Natural killer cell treated with Interleukin-12 subunit alpha and Interleukin-12 subunit beta and Interleukin-15 and Interleukin-18, amount 100 ng/mL, for 72 hours (primary cell): ENCODE measurements around the gene ATP13A2. TPM values are rescaled to one million over a fixed set of nuclear protein-coding genes. Genes with fewer than 3 reads are reported as not detected.

ENCODE experiments used
- ATAC-seq, 2 donors: fragments of 150-1000 bp; cut with Tn5 transposase in 1 of 2; sonication (Bioruptor Pico), chemical (Tn5 transposase) in 1 of 2; 2 replicates each; pipeline ENCODE4 v1.10.0; 2021
- DNase-seq: peaks from one replicate; pipeline ENCODE4 v3.0.0; 2022; ENCODE audit warnings: low spot score
- H3K27ac Mint-ChIP-seq, 2 donors: 1 replicate in 1 of 2; 2 replicates in 1 of 2; pipeline ENCODE4 v1.8.0; 2022; ENCODE audit warnings: mixed read lengths in 2 of 2, mild to moderate bottlenecking in 1 of 2, moderate library complexity in 1 of 2
- H3K27me3 Mint-ChIP-seq, 2 donors: 1 replicate in 1 of 2; 2 replicates in 1 of 2; pipeline ENCODE4 v1.8.0; 2022; ENCODE audit warnings: mixed read lengths in 2 of 2
- H3K36me3 Mint-ChIP-seq: one replicate; pipeline ENCODE4 v1.8.0; 2022; ENCODE audit warnings: mixed read lengths
- H3K4me1 Mint-ChIP-seq, 2 donors: 1 replicate in 1 of 2; 2 replicates in 1 of 2; pipeline ENCODE4 v1.8.0; 2022; ENCODE audit warnings: low read depth in 2 of 2, mixed read lengths in 2 of 2, mild to moderate bottlenecking in 1 of 2
- H3K4me3 Mint-ChIP-seq: one replicate; pipeline ENCODE4 v1.8.0; 2022; ENCODE audit warnings: mixed read lengths
- H3K9me3 Mint-ChIP-seq: 2 replicates; pipeline ENCODE4 v1.8.0; 2022; ENCODE audit warnings: mixed read lengths
- total RNA-seq, 2 donors: library from RNA; stranded (reverse); gene quantifications; one replicate each; pipeline ENCODE4 v1.2.3, GENCODE V29; 2022

The ATP13A2 gene, protein sequence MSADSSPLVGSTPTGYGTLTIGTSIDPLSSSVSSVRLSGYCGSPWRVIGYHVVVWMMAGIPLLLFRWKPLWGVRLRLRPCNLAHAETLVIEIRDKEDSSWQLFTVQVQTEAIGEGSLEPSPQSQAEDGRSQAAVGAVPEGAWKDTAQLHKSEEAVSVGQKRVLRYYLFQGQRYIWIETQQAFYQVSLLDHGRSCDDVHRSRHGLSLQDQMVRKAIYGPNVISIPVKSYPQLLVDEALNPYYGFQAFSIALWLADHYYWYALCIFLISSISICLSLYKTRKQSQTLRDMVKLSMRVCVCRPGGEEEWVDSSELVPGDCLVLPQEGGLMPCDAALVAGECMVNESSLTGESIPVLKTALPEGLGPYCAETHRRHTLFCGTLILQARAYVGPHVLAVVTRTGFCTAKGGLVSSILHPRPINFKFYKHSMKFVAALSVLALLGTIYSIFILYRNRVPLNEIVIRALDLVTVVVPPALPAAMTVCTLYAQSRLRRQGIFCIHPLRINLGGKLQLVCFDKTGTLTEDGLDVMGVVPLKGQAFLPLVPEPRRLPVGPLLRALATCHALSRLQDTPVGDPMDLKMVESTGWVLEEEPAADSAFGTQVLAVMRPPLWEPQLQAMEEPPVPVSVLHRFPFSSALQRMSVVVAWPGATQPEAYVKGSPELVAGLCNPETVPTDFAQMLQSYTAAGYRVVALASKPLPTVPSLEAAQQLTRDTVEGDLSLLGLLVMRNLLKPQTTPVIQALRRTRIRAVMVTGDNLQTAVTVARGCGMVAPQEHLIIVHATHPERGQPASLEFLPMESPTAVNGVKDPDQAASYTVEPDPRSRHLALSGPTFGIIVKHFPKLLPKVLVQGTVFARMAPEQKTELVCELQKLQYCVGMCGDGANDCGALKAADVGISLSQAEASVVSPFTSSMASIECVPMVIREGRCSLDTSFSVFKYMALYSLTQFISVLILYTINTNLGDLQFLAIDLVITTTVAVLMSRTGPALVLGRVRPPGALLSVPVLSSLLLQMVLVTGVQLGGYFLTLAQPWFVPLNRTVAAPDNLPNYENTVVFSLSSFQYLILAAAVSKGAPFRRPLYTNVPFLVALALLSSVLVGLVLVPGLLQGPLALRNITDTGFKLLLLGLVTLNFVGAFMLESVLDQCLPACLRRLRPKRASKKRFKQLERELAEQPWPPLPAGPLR
- total RNA-seq, result 10 to 100 TPM; 68.0 to 88.3 TPM

DNA sequence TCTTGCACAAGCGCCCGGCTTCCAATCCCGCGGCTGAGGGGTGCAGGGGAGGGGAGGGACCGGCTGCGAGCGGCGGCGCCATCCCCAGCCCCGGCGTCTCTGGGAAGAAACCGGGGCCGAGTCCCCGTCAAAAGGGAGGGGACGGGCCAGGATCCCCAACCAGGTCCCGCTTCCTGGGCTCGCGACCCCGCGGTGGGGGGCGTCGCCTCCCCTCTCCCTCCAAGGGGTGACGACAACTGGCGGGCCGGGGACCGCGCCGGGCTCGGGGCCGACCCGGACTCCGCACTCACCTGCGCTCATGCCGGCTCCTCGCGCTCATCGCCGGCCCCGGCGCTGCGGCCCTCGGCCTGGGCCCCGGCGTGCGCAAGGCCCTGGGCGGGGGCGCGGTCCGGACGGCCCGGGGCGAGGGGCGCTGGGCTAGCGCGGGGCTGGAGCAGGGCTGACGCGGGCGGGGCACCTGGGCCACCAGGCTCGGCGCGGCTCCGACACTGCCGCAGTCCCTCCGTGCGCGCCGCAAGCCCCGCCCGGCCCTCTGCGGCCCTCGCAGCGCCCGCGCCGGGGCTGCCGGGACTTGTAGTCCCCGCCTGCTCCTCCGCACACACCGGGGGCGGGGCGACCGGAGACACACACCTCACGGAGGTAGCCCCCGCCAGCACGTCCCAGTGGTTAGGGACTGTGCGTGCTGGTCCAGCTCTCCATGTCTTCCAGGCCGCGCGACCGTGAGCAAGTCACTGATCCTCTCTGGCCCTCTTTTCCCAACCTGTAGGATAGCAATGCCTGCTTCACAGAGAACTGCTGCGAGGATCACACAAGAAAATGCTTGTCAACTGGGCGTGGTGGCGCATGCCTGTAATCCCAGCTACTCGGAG is at the start of gene ATP13A2:
Gene ATP13A2 (minus strand): TSS at position 490 of the 869 bp plus-strand sequence. CDS start 190 bp downstream, at position 300.
- Mint-ChIP-seq H3K27me3 (no peaks in the 10 kb centered on the region), H3K27ac (peak within 1 kb of the TSS in 1 of 2 donors; percentile 77), H3K4me3 (peak within 1 kb of the TSS; percentile 74), H3K9me3 (no peaks in the 10 kb centered on the region), H3K4me1 (peaks cover 10 to 14% of the 10 kb centered on the region in 2 donors), H3K36me3 (no peaks in the 10 kb centered on the region)
- DNase-seq, result peak; percentile 88
- ATAC-seq, result peak; percentile 99

DNA sequence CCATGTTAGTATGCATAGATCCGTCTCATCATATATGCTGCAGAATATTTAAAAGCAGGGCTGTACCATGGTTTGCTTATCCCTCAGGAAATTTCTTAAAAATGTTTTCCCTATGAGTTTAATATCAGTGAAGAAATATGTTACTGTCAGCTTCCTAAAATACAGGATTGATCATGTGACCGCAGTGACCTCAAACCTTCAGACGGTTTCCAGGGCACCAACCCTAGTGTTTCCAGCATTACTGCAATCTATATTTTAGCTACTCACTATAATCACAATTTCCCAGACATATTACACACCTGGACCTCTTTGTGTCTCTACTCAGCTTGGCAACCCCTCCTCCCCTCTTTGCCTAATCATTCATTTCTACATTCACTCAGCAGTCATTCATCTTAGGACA is 49.8 kb upstream of the ATP13A2 start:
- DNase-seq (no peak), ATAC-seq (no peak)
- no peak overlapping the region for H3K27ac Mint-ChIP-seq
- H3K27me3 Mint-ChIP-seq, result peaks cover 8 to 17% of the 10 kb centered on the region in 2 donors
- H3K4me1 Mint-ChIP-seq, result no peaks in the 10 kb centered on the region
- H3K4me3 Mint-ChIP-seq, result no peak overlapping the region
- H3K36me3 Mint-ChIP-seq, result no peaks in the 10 kb centered on the region
- no peaks in the 10 kb centered on the region for H3K9me3 Mint-ChIP-seq

DNA sequence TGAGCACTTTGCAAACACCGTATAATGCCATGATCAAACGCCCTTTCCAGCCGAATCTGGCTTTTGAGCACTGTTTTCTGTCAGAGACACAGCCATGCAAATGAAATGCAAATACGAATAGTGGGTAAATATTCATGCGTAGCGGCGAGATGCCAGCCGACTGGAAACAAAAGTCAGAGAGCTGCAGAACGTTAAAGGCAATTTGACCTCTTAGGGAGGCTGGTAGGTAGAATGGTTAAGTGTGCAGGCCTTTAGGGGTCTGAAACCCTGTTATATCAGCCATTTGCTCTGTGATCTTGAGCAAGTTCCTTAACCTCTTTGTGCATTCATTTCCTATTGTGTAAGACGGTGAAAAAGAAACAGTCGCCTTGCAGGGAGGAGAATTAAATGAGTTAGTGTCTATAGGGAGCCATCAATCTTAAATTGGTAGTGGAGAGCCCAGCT is 48.6 kb upstream of the ATP13A2 start:
- no peak overlapping the region for H3K27ac Mint-ChIP-seq
- H3K9me3 Mint-ChIP-seq, result no peaks in the 10 kb centered on the region
- ATAC-seq (no peak), DNase-seq (no peak)
- no peaks in the 10 kb centered on the region for H3K36me3 Mint-ChIP-seq
- H3K27me3 Mint-ChIP-seq, result peaks cover 8 to 17% of the 10 kb centered on the region in 2 donors
- peaks cover 0 to 2% of the 10 kb centered on the region in 2 donors for H3K4me1 Mint-ChIP-seq
- H3K4me3 Mint-ChIP-seq, result no peak overlapping the region

DNA sequence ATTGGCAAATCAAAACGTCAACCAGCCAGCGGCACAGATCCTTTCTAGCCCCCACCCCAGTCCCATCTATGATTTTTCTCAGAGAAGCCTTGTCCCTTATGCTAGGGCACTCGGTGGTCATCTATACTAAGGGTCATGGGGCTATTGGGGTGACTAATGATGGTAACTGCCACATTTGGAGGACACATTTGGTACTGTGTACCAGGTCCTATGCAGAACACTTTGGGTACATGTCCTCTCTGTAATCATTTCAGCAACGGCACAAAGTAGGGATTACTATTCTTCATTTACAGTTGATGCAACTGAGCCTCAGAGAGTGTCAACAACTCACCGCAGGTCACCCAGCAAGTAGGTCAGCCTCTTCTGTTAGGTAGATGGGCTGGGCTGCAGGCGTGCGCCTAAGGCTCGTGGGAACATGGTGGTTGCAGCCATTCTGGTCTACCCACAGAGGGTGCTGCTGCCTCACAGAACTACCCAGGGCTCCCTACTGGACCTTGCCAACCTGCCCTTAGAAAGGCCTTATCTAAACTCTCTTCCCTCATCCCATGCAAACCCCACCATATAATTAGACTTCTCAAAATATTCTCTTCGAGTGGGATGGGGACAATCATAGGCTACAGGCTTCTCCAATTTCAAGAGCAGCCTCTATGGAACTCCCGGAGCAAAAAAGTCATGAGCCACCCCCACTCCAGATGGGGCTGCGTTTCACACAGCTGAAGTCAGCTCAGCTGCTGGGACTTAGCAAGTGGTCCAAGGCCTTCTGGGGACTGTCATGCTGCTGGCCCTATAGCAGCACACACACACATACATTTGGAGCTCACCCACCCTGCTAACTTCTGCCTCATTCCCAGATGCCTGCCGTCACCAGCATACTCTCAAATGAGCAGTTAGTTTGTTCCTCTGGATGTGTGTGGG is 47.9 kb upstream of the ATP13A2 start:
- H3K27ac Mint-ChIP-seq, result no peak overlapping the region
- H3K27me3 Mint-ChIP-seq, result peaks cover 8 to 17% of the 10 kb centered on the region in 2 donors
- DNase-seq (no peak), ATAC-seq (peak; percentile 80 to 81)
- no peaks in the 10 kb centered on the region for H3K9me3 Mint-ChIP-seq
- H3K4me3 Mint-ChIP-seq, result no peak overlapping the region
- H3K4me1 Mint-ChIP-seq, result peaks cover 0 to 4% of the 10 kb centered on the region in 2 donors
- no peaks in the 10 kb centered on the region for H3K36me3 Mint-ChIP-seq

DNA sequence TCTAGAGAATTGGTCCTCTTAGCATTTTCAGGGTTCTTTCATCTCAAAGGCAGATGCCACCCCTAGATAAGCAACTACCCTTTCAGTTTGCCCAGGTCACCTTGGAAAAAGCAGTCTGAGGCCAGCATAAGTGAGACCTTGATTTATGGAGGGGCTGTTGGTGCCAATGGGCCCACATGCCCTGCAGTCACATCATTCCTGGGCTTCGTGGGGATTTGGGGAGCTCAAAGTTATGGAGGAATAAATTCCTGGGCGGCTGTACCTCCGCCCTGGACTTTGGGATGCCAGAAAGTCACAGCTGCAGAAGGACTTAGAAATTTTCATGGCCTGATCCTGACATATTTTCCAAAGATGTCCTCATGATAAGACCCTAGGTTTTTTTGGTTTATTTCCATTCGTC is 44.8 kb upstream of the ATP13A2 start:
- peaks cover 8% of the 10 kb centered on the region in 2 donors for H3K27me3 Mint-ChIP-seq
- DNase-seq (no peak), ATAC-seq (no peak)
- no peak overlapping the region for H3K4me3 Mint-ChIP-seq
- no peaks in the 10 kb centered on the region for H3K36me3 Mint-ChIP-seq
- H3K27ac Mint-ChIP-seq, result no peak overlapping the region
- no peaks in the 10 kb centered on the region for H3K9me3 Mint-ChIP-seq
- peaks cover 17 to 21% of the 10 kb centered on the region in 2 donors for H3K4me1 Mint-ChIP-seq

DNA sequence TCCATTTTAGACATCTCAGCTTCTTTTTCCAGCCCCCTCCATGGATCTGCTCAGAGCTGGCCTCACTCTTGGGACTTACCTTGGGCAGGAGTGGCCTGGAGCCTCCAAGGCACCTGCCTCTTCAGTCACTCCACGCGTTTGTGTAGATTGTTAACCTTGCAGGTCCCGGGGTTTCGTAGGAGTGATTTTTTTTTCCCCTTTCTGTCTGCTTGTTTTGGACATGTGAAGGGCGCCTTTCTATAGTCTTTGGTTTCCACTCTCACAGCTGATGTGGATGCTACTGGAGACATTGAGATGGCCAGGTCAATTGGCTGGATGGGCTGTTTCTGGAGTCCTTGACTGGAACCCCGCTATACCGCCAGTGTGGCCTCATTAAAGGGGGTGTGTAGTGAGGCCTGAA is 44.1 kb upstream of the ATP13A2 start:
- peaks cover 6% of the 10 kb centered on the region for H3K36me3 Mint-ChIP-seq
- no peaks in the 10 kb centered on the region for H3K9me3 Mint-ChIP-seq
- peak overlapping the region in 1 of 2 donors; percentile 39 for H3K27ac Mint-ChIP-seq
- DNase-seq (no peak), ATAC-seq (no peak)
- H3K27me3 Mint-ChIP-seq, result peaks cover 6 to 8% of the 10 kb centered on the region in 2 donors
- H3K4me3 Mint-ChIP-seq, result no peak overlapping the region
- H3K4me1 Mint-ChIP-seq, result peaks cover 20 to 27% of the 10 kb centered on the region in 2 donors

DNA sequence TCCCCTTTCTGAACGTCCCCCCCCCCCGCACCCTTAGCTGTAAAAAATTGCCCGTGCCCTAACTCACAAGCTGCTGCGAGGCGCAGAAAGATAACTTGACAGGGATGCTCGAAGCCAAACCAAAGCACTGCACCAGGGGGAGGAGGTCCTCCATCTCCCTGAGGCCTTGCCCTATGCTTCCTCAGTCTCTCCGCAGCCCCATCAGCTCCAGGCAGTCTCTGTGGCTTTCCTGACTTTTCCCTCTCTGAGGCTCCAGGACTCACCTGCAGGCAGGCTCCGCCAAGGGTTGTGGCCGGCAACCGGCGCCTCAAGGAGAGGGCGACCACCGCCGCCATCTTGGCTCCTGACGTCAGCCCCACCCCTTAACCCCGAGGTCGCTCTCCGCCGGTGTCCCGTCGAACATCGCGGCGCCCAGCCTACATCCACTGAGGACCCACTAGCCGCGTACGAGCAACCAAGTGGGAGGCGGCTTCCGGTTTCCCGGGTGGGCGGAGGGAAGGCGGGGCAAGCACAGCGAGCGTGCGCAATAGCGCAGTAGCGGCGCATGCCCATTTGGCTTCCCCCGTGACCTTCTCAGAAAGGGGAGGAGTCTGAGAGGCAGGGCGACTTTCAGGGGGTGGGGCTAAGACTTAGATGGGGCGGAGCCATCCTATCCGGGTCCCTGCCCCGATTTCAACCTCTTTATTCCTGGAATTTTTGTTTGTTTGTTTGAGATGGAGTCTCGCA is 42.1 kb upstream of the ATP13A2 start, which contains the start of gene SDHB:
Gene SDHB (minus strand): TSS at position 348 of the 726 bp plus-strand sequence. CDS start 13 bp downstream, at position 335.
- Mint-ChIP-seq H3K27ac (peak within 1 kb of the TSS; percentile 89 to 96), H3K4me1 (peaks cover 20 to 27% of the 10 kb centered on the region in 2 donors), H3K27me3 (peaks cover 6 to 8% of the 10 kb centered on the region in 2 donors), H3K9me3 (no peaks in the 10 kb centered on the region), H3K4me3 (peak within 1 kb of the TSS; percentile 99), H3K36me3 (peaks cover 6% of the 10 kb centered on the region)
- DNase-seq (peak; percentile 99), ATAC-seq (peak; percentile 100)

DNA sequence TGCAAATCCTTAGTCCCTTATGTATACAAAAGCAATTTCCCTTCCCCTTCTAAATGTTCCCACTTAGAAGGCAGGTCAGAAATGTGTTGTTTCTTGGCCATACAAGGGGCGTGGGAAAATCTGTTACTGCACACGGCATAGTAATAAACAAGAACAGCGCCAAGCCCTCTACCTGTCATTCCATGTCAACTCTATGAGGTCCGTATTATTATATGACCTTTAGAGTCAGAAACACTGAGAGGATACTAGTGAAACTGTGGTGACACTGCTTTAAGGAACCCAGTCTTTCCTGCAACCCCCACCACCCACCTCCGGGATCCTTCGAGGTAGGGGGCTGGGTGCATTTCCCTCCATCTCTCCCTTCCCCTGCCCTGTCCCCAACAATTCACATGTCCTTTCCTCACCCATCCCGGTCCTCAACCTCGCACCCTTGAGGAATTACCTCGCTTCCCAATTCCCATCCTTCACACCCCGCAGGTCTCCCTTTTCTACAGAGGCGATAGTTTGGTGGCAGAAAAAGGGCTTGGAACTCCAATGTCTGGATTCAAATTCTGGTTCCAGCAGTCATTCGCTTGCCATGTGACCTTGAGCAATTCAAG is 41.5 kb upstream of the ATP13A2 start:
- Mint-ChIP-seq H3K9me3 (no peaks in the 10 kb centered on the region), H3K27ac (peak overlapping the region; percentile 89 to 96), H3K36me3 (peaks cover 6% of the 10 kb centered on the region), H3K4me3 (peak overlapping the region; percentile 99), H3K27me3 (peaks cover 3% of the 10 kb centered on the region in 2 donors), H3K4me1 (peaks cover 20 to 27% of the 10 kb centered on the region in 2 donors)
- ATAC-seq (no peak), DNase-seq (no peak)

DNA sequence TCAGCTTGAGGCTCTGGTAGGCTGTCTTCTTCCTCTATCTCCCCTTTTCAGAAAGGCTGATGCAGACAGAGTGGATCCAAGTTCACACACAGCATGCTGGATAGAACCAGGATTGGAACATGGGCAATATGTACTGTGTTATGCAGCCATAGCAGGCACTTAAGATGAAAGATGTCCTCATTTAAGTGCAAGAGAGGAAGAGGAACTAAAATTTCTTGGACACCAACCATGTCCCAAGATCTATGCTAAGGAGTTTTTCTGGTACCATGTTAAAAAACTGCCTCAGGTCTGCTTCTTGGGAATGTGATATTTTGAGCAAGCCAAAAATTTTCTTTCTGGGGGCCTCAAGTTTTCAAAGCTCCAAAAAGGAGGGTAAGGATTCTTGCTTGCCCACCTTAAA is 40.9 kb upstream of the ATP13A2 start:
- no peaks in the 10 kb centered on the region for H3K27me3 Mint-ChIP-seq
- DNase-seq (no peak), ATAC-seq (no peak)
- no peaks in the 10 kb centered on the region for H3K9me3 Mint-ChIP-seq
- peaks cover 6% of the 10 kb centered on the region for H3K36me3 Mint-ChIP-seq
- H3K27ac Mint-ChIP-seq, result peak overlapping the region; percentile 89 to 96
- H3K4me3 Mint-ChIP-seq, result peak overlapping the region; percentile 99
- peaks cover 24 to 27% of the 10 kb centered on the region in 2 donors for H3K4me1 Mint-ChIP-seq

DNA sequence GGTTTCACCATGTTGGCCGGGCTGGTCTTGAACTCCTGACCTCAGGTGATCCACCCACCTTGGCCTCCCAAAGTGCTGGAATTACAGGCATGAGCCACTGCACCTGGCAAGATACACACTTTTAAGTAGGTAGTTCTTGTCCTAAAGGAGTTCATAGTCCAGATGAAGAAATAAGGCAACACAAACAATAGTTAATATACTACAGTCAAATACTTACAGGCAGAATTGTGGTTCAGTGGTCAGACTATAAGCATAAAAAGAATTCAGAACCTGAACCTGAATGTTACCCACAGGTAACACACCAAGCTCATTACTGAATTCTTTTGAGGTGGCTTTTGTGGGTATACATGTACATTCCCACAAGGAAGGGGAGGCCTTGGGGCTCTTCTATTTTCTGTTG is 40.3 kb upstream of the ATP13A2 start:
- peaks cover 6% of the 10 kb centered on the region for H3K36me3 Mint-ChIP-seq
- H3K9me3 Mint-ChIP-seq, result no peaks in the 10 kb centered on the region
- H3K27me3 Mint-ChIP-seq, result no peaks in the 10 kb centered on the region
- H3K4me1 Mint-ChIP-seq, result peaks cover 24 to 27% of the 10 kb centered on the region in 2 donors
- H3K27ac Mint-ChIP-seq, result peak overlapping the region in 1 of 2 donors; percentile 89
- H3K4me3 Mint-ChIP-seq, result no peak overlapping the region
- no peak for DNase-seq
- ATAC-seq, result no peak

DNA sequence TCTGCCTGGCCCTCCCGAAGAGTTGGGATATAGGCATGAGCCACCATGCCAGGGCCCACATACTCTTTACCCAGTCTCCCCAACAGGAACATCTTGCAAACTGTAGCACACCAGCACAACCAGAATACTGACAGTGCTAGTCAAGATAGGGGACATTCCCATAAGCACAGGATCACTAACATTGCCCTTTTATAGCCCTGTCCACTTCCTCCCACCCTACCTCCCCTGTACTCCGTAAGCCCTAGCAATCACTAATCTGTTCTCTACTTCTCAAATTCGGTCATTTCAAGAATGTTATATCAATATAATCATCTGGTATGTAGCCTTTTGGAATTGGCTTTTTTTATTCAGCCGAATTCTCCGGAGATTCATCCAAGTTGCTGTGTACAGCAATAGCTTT is 36.2 kb upstream of the ATP13A2 start:
- ATAC-seq (no peak), DNase-seq (no peak)
- H3K9me3 Mint-ChIP-seq, result no peaks in the 10 kb centered on the region
- no peaks in the 10 kb centered on the region for H3K27me3 Mint-ChIP-seq
- H3K4me1 Mint-ChIP-seq, result peaks cover 15 to 24% of the 10 kb centered on the region in 2 donors
- peaks cover 12% of the 10 kb centered on the region for H3K36me3 Mint-ChIP-seq
- no peak overlapping the region for H3K27ac Mint-ChIP-seq
- no peak overlapping the region for H3K4me3 Mint-ChIP-seq
